GM11168 (cell line): ENCODE measurements around the gene OR6C76.
"Not testable (repeated sequence)": the region's sequence is repeated elsewhere in the genome, so short reads cannot be mapped to it uniquely, and the experiment has no call there.

Source experiments
- in situ Hi-C: fragments of 300-500 bp; cut with MboI; formaldehyde crosslinking; loops from one replicate; pipeline ENCODE4 v1.12.0; 2022; ENCODE audit warnings: low sequenced_read_pairs; ENCODE audit not compliant: unreplicated experiment

The OR6C76 gene

GRCh38 chr12:55425954-55426353 is at the start of gene OR6C76:
TSS of gene OR6C76 (plus strand) at chr12:55426254. CDS start at chr12:55426254, 0 bp downstream.
- in situ Hi-C loops: no loop called here

- in situ Hi-C loops: no loop called here
Measured at GRCh38 chr12:55385891-55386290, 40.2 kb upstream of the OR6C76 start.

- in situ Hi-C loops: no loop called here
Measured at GRCh38 chr12:55392032-55392795, 33.8 kb upstream of the OR6C76 start.

- in situ Hi-C loops: no loop called here
Measured at GRCh38 chr12:55396326-55396725, 29.7 kb upstream of the OR6C76 start.

GRCh38 chr12:55400229-55400628 is 25.8 kb upstream of the OR6C76 start, which contains the start of gene OR6C65:
TSS of gene OR6C65 (plus strand) at chr12:55400529. CDS start at chr12:55400529, 0 bp downstream.
- in situ Hi-C loops: no loop called here

GRCh38 chr12:55407866-55408265 is 18.2 kb upstream of the OR6C76 start:
- in situ Hi-C loops: no loop called here

DNA sequence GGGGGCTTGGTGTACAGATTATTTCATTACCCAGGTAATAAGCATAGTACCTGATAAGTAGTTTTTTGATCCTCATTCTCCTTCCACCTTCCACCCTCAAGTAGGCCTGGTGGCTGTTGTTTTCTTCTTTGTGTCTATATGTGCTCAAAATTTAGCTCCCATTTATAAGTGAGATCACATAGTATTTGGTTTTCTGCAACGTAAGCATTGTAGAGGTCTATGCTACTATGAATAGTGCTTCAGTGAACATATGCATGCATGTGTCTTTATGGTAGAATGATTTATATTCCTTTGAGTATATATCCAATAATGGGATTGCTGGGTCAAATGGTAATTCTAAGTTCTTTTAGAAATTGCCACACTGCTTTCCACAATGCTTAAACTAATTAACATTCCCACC is 16.9 kb upstream of the OR6C76 start:
- in situ Hi-C loops: not testable (repeated sequence)

- in situ Hi-C loops: not testable (repeated sequence)
Measured at GRCh38 chr12:55412138-55412537, 13.9 kb upstream of the OR6C76 start.

DNA sequence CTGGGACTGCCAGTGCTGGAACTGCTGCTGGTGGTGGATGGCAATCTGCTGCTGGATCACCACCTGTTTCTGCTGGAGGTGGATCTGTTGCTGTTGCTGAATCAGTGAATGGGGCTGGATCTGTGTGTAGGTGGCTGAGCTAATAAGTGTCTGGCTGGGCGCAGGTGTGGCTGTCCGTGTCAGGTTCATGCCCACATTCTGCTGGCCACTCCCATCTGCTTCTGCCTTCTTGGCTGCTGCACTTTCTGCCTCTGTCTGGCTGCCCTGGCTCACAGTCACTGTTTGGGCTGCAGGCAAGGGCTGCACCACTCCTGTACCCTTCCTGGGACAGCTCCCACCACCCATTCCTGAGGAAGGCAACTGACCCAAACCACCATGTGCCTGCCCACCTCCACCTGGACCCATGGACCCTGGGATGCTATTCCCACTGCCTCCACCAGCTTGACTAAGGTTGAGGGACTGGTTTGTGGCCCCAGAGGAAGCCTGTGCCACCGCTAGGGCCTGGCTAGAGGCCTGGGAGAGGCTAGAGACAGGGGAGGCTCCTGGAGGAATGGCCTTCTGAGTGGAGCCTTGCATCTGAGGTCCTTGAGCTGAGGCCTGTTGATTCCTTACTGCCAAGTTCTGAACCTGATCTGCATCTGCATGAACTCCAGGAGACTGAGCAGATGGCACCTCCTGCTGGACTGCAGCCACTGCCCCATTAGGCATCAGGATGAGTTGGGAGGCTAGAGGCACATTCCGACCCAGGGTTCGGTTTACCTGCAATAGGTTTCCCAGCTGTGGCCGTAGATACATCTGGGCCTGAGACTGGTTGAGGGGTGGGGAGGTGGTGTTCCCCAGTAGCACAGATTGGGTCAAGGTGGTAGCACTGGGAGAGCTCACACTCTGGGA is 12.3 kb upstream of the OR6C76 start:
- in situ Hi-C loops: not testable (repeated sequence)

GRCh38 chr12:55414396-55414823 is 11.6 kb upstream of the OR6C76 start:
- in situ Hi-C loops: not testable (repeated sequence)

DNA sequence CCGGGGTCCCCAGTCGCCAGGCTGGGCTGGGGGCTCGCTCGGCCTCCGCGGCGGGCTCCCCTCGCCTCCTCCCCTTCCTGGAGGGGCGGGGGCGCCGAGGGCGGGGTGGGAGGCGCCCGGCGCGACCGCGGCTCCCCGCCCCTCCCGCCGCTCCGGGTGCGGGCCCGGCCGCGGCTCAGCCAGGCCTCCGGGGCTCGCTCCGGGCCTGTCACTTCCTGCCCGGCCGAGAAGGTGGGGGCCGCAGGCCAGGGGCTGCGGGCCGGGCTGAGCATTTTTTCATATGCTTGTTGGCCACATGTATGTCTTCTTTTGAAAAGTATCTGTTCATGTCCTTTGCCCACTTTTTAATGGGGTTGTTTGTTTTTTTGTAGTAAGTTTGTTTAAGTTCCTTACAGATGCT is 11.2 kb upstream of the OR6C76 start:
- in situ Hi-C loops: not testable (repeated sequence)

GRCh38 chr12:55416961-55417360 is 9.1 kb upstream of the OR6C76 start:
- in situ Hi-C loops: no loop called here

GRCh38 chr12:55420307-55420962 is 5.6 kb upstream of the OR6C76 start:
- in situ Hi-C loops: no loop called here

- in situ Hi-C loops: no loop called here
Measured at GRCh38 chr12:55428331-55429243, 2.5 kb downstream of the OR6C76 start.

- in situ Hi-C loops: not testable (repeated sequence)
Measured at GRCh38 chr12:55441233-55441632, 15.2 kb downstream of the OR6C76 start.

DNA sequence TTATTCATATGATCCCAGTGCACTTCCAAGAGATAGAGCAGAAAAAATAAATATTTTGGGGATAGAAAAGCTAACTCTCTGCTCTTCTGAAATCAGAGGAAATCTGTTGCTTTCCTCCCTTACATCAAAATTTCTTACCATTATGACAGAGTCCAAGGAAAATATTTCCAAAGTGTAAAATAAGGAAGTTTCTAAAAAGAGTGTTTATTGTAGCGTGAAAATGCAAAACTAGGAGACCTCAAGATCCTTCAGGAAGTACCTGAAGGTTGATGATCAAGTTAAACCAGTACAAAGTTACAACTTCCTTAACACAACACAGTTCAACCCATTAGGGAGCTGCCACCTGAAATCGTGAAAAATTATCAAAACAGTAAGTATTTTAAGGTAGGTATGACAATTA is 17.7 kb downstream of the OR6C76 start, which contains the start of gene OR6C2:
OR6C2 (plus strand) TSS at position 301 of the 400 bp plus-strand sequence. CDS start 8,138 bp downstream, outside the sequence.
- in situ Hi-C loops: no loop called here

GRCh38 chr12:55445357-55445756 is 19.3 kb downstream of the OR6C76 start:
- in situ Hi-C loops: no loop called here

- in situ Hi-C loops: no loop called here
Measured at GRCh38 chr12:55446326-55446725, 20.3 kb downstream of the OR6C76 start.

DNA sequence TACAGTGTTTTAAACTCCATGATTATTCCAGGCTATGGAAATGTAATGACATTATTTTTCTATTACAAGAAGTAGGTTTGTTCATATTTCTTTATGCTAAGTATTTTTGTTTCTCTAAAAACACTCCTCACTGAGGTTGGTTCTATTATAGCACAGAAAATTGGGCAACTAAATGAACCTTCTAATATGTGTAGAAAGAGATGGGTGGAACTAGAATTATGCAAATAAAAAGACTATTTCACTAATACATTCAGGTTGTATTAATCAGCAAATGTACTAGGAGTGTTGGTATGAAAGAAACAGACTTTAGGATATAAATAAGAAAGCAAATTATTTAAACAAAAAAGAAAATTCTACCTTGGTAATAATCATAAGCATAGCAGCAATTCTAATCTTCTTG is 22.8 kb downstream of the OR6C76 start:
- in situ Hi-C loops: no loop called here
